Measurements from ENCODE around the gene MAGI3.

DNA sequence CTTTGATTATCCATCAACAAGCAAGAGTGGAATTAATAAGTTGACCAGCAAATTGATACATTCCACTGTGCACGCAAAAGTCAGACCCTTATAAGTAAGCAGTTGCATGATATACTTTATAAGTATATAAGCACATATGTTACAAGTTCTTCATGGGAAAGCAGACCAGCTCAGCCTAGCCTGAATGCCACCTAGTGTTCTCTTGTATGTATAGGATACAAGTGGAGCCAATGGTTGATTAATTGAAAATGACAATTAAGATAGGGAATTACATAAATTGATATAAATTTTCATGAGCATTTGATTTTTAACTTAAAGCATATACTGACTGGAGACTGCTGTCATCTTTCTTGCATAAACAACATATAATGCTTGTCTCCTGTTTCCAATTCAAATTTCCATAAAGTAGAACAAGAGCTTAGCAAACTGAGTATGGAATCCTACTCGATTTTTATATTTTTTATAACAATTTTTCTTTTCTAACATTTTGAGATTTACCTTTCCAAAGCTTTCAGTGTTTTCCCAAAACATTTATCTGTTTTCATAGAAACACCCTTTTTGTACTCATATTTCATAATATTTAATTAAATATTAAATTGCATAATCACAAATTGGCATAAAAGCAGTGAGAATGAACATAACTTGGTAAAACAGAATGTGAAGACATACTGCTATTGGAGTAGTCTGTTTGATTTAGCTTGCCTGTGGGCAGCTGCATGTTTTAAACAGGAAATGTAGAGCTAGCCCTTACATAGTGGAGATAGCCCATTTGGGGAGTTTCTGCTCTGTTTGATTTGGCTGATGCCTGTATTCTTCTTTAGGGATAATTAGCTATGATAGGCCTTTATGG, 62.8 kb downstream of the MAGI3 start:
- TF ChIP-seq POLR2AphosphoS5 (IDR thresholded peaks at IDR 0.05) (no peak), TAF1 (IDR thresholded peaks at IDR 0.05; ENCODE audit: low read depth) (no peak), EZH2 (IDR thresholded peaks at IDR 0.05; ENCODE audit: borderline replicate concordance, insufficient read depth, low read length, poor library complexity, severe bottlenecking) (no peak), RAD21 (conservative IDR thresholded peaks at IDR 0.05) (peak; percentile 54), SMC3 (conservative IDR thresholded peaks at IDR 0.05; ENCODE audit: poor library complexity) (peak; percentile 69), EP300 (conservative IDR thresholded peaks at IDR 0.05; ENCODE audit: poor library complexity, severe bottlenecking) (no peak)
- TF ChIP-seq, protein P1, sequence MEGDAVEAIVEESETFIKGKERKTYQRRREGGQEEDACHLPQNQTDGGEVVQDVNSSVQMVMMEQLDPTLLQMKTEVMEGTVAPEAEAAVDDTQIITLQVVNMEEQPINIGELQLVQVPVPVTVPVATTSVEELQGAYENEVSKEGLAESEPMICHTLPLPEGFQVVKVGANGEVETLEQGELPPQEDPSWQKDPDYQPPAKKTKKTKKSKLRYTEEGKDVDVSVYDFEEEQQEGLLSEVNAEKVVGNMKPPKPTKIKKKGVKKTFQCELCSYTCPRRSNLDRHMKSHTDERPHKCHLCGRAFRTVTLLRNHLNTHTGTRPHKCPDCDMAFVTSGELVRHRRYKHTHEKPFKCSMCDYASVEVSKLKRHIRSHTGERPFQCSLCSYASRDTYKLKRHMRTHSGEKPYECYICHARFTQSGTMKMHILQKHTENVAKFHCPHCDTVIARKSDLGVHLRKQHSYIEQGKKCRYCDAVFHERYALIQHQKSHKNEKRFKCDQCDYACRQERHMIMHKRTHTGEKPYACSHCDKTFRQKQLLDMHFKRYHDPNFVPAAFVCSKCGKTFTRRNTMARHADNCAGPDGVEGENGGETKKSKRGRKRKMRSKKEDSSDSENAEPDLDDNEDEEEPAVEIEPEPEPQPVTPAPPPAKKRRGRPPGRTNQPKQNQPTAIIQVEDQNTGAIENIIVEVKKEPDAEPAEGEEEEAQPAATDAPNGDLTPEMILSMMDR (IDR thresholded peaks at IDR 0.05; ENCODE audit: poor library complexity, severe bottlenecking) = peak; percentile 62
- TF ChIP-seq, protein P2, sequence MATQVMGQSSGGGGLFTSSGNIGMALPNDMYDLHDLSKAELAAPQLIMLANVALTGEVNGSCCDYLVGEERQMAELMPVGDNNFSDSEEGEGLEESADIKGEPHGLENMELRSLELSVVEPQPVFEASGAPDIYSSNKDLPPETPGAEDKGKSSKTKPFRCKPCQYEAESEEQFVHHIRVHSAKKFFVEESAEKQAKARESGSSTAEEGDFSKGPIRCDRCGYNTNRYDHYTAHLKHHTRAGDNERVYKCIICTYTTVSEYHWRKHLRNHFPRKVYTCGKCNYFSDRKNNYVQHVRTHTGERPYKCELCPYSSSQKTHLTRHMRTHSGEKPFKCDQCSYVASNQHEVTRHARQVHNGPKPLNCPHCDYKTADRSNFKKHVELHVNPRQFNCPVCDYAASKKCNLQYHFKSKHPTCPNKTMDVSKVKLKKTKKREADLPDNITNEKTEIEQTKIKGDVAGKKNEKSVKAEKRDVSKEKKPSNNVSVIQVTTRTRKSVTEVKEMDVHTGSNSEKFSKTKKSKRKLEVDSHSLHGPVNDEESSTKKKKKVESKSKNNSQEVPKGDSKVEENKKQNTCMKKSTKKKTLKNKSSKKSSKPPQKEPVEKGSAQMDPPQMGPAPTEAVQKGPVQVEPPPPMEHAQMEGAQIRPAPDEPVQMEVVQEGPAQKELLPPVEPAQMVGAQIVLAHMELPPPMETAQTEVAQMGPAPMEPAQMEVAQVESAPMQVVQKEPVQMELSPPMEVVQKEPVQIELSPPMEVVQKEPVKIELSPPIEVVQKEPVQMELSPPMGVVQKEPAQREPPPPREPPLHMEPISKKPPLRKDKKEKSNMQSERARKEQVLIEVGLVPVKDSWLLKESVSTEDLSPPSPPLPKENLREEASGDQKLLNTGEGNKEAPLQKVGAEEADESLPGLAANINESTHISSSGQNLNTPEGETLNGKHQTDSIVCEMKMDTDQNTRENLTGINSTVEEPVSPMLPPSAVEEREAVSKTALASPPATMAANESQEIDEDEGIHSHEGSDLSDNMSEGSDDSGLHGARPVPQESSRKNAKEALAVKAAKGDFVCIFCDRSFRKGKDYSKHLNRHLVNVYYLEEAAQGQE (IDR thresholded peaks at IDR 0.05; ENCODE audit: borderline replicate concordance) = no peak

All from neural cell (in vitro differentiated cells).